Small intestine (tissue), 7 donors: ENCODE measurements around the gene COPG1. TPM values are rescaled to one million over a fixed set of nuclear protein-coding genes. Genes with fewer than 3 reads are reported as not detected.

Experiments used
- DNase-seq, 2 donors: peaks; one replicate each; pipeline versions ENCODE4 v3.0.0 to v3.0.0-alpha.2; 2013
- FAIRE-seq: peaks from 2 replicates; lab custom pipeline; 2012; peaks lifted over from hg19 to GRCh38; lab: Jason Lieb, UNC
- H3K27ac ChIP-seq, 3 donors: one replicate each; pipeline ENCODE4 v1.5.1; 2013; ENCODE audit warnings: low read length in 2 of 3, mild to moderate bottlenecking in 2 of 3, control low read depth in 1 of 3, inconsistent platforms in 1 of 3, low read depth in 1 of 3, moderate library complexity in 1 of 3
- H3K27me3 ChIP-seq, 3 donors: one replicate each; pipeline ENCODE4 v1.6.1; 2013; ENCODE audit warnings: low read length in 3 of 3, inconsistent platforms in 1 of 3; ENCODE audit not compliant: control insufficient read depth in 3 of 3, insufficient read depth in 3 of 3
- H3K36me3 ChIP-seq, 3 donors: one replicate each; pipeline ENCODE4 v1.6.1; 2013; ENCODE audit warnings: low read length in 3 of 3, inconsistent platforms in 1 of 3, low read depth in 1 of 3, mild to moderate bottlenecking in 1 of 3, moderate library complexity in 1 of 3; ENCODE audit not compliant: control insufficient read depth in 3 of 3, insufficient read depth in 2 of 3
- H3K4me1 ChIP-seq, 3 donors: one replicate each; pipeline ENCODE4 v1.6.1; 2013; ENCODE audit warnings: low read length in 2 of 3, inconsistent platforms in 1 of 3, low read depth in 1 of 3, mild to moderate bottlenecking in 1 of 3, moderate library complexity in 1 of 3; ENCODE audit not compliant: control insufficient read depth in 3 of 3, insufficient read depth in 2 of 3
- H3K4me3 ChIP-seq, 3 donors: one replicate each; pipeline ENCODE4 v1.5.1; 2013; ENCODE audit warnings: low read length in 3 of 3, control low read depth in 1 of 3, inconsistent platforms in 1 of 3, low read depth in 1 of 3, mild to moderate bottlenecking in 1 of 3, moderate library complexity in 1 of 3
- H3K9me3 ChIP-seq, 2 donors: one replicate each; pipeline ENCODE4 v1.6.1; 2013; ENCODE audit warnings: low read depth in 1 of 2, low read length in 1 of 2; ENCODE audit not compliant: control insufficient read depth in 2 of 2, insufficient read depth in 1 of 2
- WGBS, 3 donors: extraction: QIAGEN DNeasy Blood & Tissue Kit; methylation state at CpG; one replicate each; pipeline ENCODE4 v1.1.7; 2013; 5-methylcytosine and 5-hydroxymethylcytosine counted together
- polyA plus RNA-seq, 4 donors: library from polyadenylated mRNA; stranded (reverse) in 3 of 4; unstranded in 1 of 4; fragments of 200-250 nt in 3 of 4; fragments of 120-200 nt in 1 of 4; gene quantifications; one replicate each; pipeline versions ENCODE4 v1.2.1 to v1.2.3, GENCODE V29; 2013
- donor health status: healthy with polysubstance abuse.
- donor health status: control.
- donor health status: control.
- donor health status: Bipolar disorder and iron deficiency.
- donor health status: healthy.

COPG1 gene
- polyA plus RNA-seq, 4 donors = 112 to 145 (median 135) TPM

- H3K27me3 ChIP-seq = no peaks in the 10 kb centered on the region
- FAIRE-seq = no peak
- 74 to 88% (median 84%) methylated on average over 4 of the region's 4 CpGs for WGBS, 3 donors
- H3K9me3 ChIP-seq = no peaks in the 10 kb centered on the region
- no peak overlapping the region for H3K4me3 ChIP-seq
- H3K27ac ChIP-seq = no peak overlapping the region
- no peak for DNase-seq
- peaks cover 7 to 41% (median 10%) of the 10 kb centered on the region in 3 donors for H3K36me3 ChIP-seq
- H3K4me1 ChIP-seq = no peaks in the 10 kb centered on the region
These were observed 42.0 kb downstream of the COPG1 start for GRCh38 chr3:129291236-129291886.

GRCh38 chr3:129295286-129295685, 45.9 kb downstream of the COPG1 start:
- Histone ChIP-seq H3K9me3 (no peaks in the 10 kb centered on the region), H3K36me3 (peaks cover 6 to 37% (median 16%) of the 10 kb centered on the region in 3 donors), H3K4me3 (no peak overlapping the region), H3K27me3 (no peaks in the 10 kb centered on the region), H3K4me1 (no peaks in the 10 kb centered on the region), H3K27ac (no peak overlapping the region)
- FAIRE-seq (no peak), DNase-seq (no peak)
- 80 to 92% (median 89%) methylated on average over 5 of the region's 5 CpGs for WGBS, 3 donors

GRCh38 chr3:129304146-129304961, 54.9 kb downstream of the COPG1 start:
- FAIRE-seq = no peak

GRCh38 chr3:129304962-129305222, 55.5 kb downstream of the COPG1 start:
- H3K36me3 ChIP-seq = peaks cover 11 to 34% (median 18%) of the 10 kb centered on the region in 3 donors
- H3K27ac ChIP-seq = no peak overlapping the region
- no peak overlapping the region for H3K4me3 ChIP-seq
- no peaks in the 10 kb centered on the region for H3K27me3 ChIP-seq
- 100% methylated on average over 1 of the region's 1 CpG for WGBS, 3 donors
- no peaks in the 10 kb centered on the region for H3K9me3 ChIP-seq
- DNase-seq = no peak
- no peak for FAIRE-seq
- peaks cover 0 to 3% (median 0%) of the 10 kb centered on the region in 3 donors for H3K4me1 ChIP-seq

More at GRCh38 chr3:129304146-129304961, 54.9 kb downstream of the COPG1 start:
- 71 to 83% (median 81%) methylated on average over 3 of the region's 3 CpGs for WGBS, 3 donors
- Histone ChIP-seq H3K27me3 (no peaks in the 10 kb centered on the region), H3K9me3 (no peaks in the 10 kb centered on the region), H3K4me3 (no peak overlapping the region), H3K4me1 (no peaks in the 10 kb centered on the region), H3K27ac (no peak overlapping the region), H3K36me3 (peaks cover 11 to 36% (median 18%) of the 10 kb centered on the region in 3 donors)
- DNase-seq = no peak

GRCh38 chr3:129305592-129306091, 56.2 kb downstream of the COPG1 start:
- Histone ChIP-seq H3K27me3 (no peaks in the 10 kb centered on the region), H3K4me1 (peaks cover 0 to 9% (median 0%) of the 10 kb centered on the region in 3 donors), H3K27ac (peak overlapping the region in 2 of 3 donors; percentile 11 to 40), H3K36me3 (peaks cover 11 to 32% (median 18%) of the 10 kb centered on the region in 3 donors), H3K9me3 (no peaks in the 10 kb centered on the region), H3K4me3 (peak overlapping the region in 2 of 3 donors; percentile 2 to 18)
- 51 to 86% (median 81%) methylated on average over 26 of the region's 26 CpGs for WGBS, 3 donors
- DNase-seq (peak in 1 of 2 donors; percentile 79), FAIRE-seq (no peak)

- Histone ChIP-seq H3K36me3 (peaks cover 6 to 22% (median 7%) of the 10 kb centered on the region in 3 donors), H3K27me3 (no peaks in the 10 kb centered on the region), H3K4me1 (peaks cover 0 to 21% (median 0%) of the 10 kb centered on the region in 3 donors), H3K4me3 (no peak overlapping the region), H3K27ac (no peak overlapping the region), H3K9me3 (no peaks in the 10 kb centered on the region)
- FAIRE-seq (no peak), DNase-seq (no peak)
- 89 to 98% (median 94%) methylated on average over 3 of the region's 3 CpGs for WGBS, 3 donors
These were observed 59.2 kb downstream of the COPG1 start for GRCh38 chr3:129308636-129309035.

GRCh38 chr3:129310111-129311011, 61.0 kb downstream of the COPG1 start:
- no peaks in the 10 kb centered on the region for H3K27me3 ChIP-seq
- FAIRE-seq (no peak), DNase-seq (peak; percentile 43 to 79)
- peak overlapping the region in 2 of 3 donors; percentile 11 to 75 for H3K27ac ChIP-seq
- H3K4me1 ChIP-seq = peaks cover 0 to 31% (median 0%) of the 10 kb centered on the region in 3 donors
- 51 to 64% (median 62%) methylated on average over 7 of the region's 7 CpGs for WGBS, 3 donors
- H3K9me3 ChIP-seq = no peaks in the 10 kb centered on the region
- no peak overlapping the region for H3K4me3 ChIP-seq
- H3K36me3 ChIP-seq = peaks cover 3 to 12% (median 5%) of the 10 kb centered on the region in 3 donors
